ENCODE data around the gene PARD3. TPM values are rescaled to one million over a fixed set of nuclear protein-coding genes. Genes with fewer than 3 reads are reported as not detected.

Gene PARD3
- total RNA-seq, 1 donor from 2014 or later, result 58.7 TPM

DNA sequence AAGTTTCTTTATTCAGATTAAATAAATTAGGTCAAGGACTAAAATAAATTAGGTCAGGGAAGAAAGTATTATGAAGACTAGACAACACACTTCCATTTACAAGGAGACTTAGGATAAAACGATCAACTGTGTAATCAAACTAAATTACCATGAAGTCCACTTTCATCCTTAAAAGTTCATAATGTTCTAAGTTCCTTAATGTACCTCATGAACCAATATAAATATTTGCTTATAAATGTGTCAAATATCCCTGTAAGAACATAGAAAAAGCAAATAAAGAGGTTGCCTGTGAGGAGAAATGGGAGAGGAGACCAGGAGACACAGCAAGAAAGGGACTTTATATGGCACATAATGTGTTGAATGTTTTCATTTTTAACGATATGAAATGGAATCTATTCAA is 345.6 kb downstream of the PARD3 start:
- Histone ChIP-seq H3K79me2 (ENCODE audit: low read depth) (no peaks in the 10 kb centered on the region), H3K9ac (no peak overlapping the region), H3K4me1 (peaks cover 2% of the 10 kb centered on the region), H3K4me3 (no peak overlapping the region), H3K27ac (no peak overlapping the region), H4K20me1 (ENCODE audit: low read depth) (no peaks in the 10 kb centered on the region), H3K36me3 (no peaks in the 10 kb centered on the region), H3K4me2 (no peak overlapping the region), H3K9me3 (ENCODE audit: low read depth) (no peaks in the 10 kb centered on the region), H3F3A (ENCODE audit: low read depth) (no peaks in the 10 kb centered on the region), H2AFZ (replicated peaks) (no peak overlapping the region), H3K27me3 (no peaks in the 10 kb centered on the region)
- TF ChIP-seq, protein P1, sequence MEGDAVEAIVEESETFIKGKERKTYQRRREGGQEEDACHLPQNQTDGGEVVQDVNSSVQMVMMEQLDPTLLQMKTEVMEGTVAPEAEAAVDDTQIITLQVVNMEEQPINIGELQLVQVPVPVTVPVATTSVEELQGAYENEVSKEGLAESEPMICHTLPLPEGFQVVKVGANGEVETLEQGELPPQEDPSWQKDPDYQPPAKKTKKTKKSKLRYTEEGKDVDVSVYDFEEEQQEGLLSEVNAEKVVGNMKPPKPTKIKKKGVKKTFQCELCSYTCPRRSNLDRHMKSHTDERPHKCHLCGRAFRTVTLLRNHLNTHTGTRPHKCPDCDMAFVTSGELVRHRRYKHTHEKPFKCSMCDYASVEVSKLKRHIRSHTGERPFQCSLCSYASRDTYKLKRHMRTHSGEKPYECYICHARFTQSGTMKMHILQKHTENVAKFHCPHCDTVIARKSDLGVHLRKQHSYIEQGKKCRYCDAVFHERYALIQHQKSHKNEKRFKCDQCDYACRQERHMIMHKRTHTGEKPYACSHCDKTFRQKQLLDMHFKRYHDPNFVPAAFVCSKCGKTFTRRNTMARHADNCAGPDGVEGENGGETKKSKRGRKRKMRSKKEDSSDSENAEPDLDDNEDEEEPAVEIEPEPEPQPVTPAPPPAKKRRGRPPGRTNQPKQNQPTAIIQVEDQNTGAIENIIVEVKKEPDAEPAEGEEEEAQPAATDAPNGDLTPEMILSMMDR (IDR thresholded peaks at IDR 0.05), result no peak
- TF ChIP-seq EZH2phosphoT487 (IDR thresholded peaks at IDR 0.05), result no peak
- TF ChIP-seq EZH2 (IDR thresholded peaks at IDR 0.05), result no peak
- no peak for DNase-seq (ENCODE audit: low spot score)
- H3K27ac Mint-ChIP-seq, result no peak overlapping the region
- peaks cover 16% of the 10 kb centered on the region for H3K4me1 Mint-ChIP-seq
- H3K36me3 Mint-ChIP-seq, result peaks cover 11% of the 10 kb centered on the region
- no peaks in the 10 kb centered on the region for H3K9me3 Mint-ChIP-seq
- H3K4me3 Mint-ChIP-seq, result no peak overlapping the region
- H3K27me3 Mint-ChIP-seq (ENCODE audit: insufficient read depth, low read depth), result no peaks in the 10 kb centered on the region

DNA sequence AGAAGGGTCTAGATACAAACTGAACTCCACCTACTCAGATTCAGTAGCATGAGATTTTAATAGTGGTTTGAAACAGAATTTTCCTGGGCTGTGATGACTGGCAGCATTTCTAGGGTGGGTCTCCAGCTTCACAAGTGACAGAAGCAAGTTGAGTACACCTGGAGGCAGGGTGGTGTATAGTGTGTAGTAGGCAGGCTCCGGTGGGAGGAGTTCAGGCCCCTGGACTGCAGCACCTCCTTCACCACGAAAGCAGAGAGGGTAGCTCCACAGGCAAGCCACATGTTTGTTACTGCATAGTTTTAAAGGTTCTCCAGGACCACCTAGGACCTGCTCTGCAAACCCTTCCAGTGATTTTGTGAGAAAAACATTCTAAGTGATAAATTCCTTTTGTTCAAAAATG is 347.2 kb downstream of the PARD3 start:
- no peak overlapping the region for H3K9ac ChIP-seq
- H3K9me3 Mint-ChIP-seq, result no peaks in the 10 kb centered on the region

DNA sequence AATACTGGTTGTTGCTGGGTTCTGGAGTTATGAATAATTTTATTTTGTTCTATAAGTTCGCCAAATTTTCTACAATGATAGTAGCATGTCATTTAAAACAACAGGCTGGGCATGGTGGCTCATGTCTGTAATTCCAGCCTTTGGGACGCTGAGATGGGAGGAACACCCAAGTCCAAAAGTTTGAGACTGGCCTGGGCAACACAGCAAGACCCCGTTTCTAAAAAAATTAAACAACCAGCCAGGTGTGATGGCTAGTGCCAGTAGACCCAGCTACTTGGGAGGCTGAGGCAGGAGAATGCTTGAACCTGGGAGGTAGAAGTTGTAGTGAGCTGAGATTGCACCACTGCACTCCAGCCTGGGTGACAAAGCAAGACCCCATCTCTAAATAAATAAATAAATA is 347.7 kb downstream of the PARD3 start:
- peaks cover 10% of the 10 kb centered on the region for H3K4me1 Mint-ChIP-seq

More for the DNA sequence above, 347.2 kb downstream of the PARD3 start:
- no peak for DNase-seq (ENCODE audit: low spot score)
- Histone ChIP-seq H3K79me2 (ENCODE audit: low read depth) (no peaks in the 10 kb centered on the region), H3K36me3 (no peaks in the 10 kb centered on the region), H2AFZ (replicated peaks) (no peak overlapping the region), H4K20me1 (ENCODE audit: low read depth) (no peaks in the 10 kb centered on the region), H3K4me3 (no peak overlapping the region), H3K4me1 (peaks cover 2% of the 10 kb centered on the region), H3K27me3 (no peaks in the 10 kb centered on the region), H3F3A (ENCODE audit: low read depth) (no peaks in the 10 kb centered on the region), H3K9me3 (ENCODE audit: low read depth) (no peaks in the 10 kb centered on the region), H3K4me2 (no peak overlapping the region), H3K27ac (no peak overlapping the region)
- Mint-ChIP-seq H3K36me3 (peaks cover 11% of the 10 kb centered on the region), H3K27ac (no peak overlapping the region), H3K4me1 (peaks cover 12% of the 10 kb centered on the region), H3K27me3 (ENCODE audit: insufficient read depth, low read depth) (no peaks in the 10 kb centered on the region), H3K4me3 (no peak overlapping the region)
- no peak for TF ChIP-seq EZH2phosphoT487 (IDR thresholded peaks at IDR 0.05)
- TF ChIP-seq EZH2 (IDR thresholded peaks at IDR 0.05), result no peak
- TF ChIP-seq, protein P1 (IDR thresholded peaks at IDR 0.05), result no peak

More for the DNA sequence above, 347.7 kb downstream of the PARD3 start:
- Histone ChIP-seq H3K4me2 (no peak overlapping the region), H2AFZ (replicated peaks) (no peak overlapping the region), H3K9me3 (ENCODE audit: low read depth) (no peaks in the 10 kb centered on the region), H3K36me3 (no peaks in the 10 kb centered on the region), H3K9ac (no peak overlapping the region), H3F3A (ENCODE audit: low read depth) (no peaks in the 10 kb centered on the region), H3K4me3 (no peak overlapping the region), H3K79me2 (ENCODE audit: low read depth) (no peaks in the 10 kb centered on the region), H3K27ac (no peak overlapping the region), H3K27me3 (no peaks in the 10 kb centered on the region), H4K20me1 (ENCODE audit: low read depth) (no peaks in the 10 kb centered on the region), H3K4me1 (peaks cover 2% of the 10 kb centered on the region)
- TF ChIP-seq EZH2phosphoT487 (IDR thresholded peaks at IDR 0.05) (no peak), EZH2 (IDR thresholded peaks at IDR 0.05) (no peak)
- TF ChIP-seq, protein P1 (IDR thresholded peaks at IDR 0.05), result no peak
- Mint-ChIP-seq H3K36me3 (peaks cover 11% of the 10 kb centered on the region), H3K4me3 (no peak overlapping the region), H3K27ac (no peak overlapping the region), H3K27me3 (ENCODE audit: insufficient read depth, low read depth) (no peaks in the 10 kb centered on the region), H3K9me3 (no peaks in the 10 kb centered on the region)
- no peak for DNase-seq (ENCODE audit: low spot score)

All from neural progenitor cell (in vitro differentiated cells).